Activated CD4-positive, alpha-beta T cell treated with anti-CD3 and anti-CD28 coated beads, Interleukin-2, amount 10 ng/mL, durations not matched to agents 24 days and 14 days (primary cell): Measurements from ENCODE around the gene MMP23B. TPM values are rescaled to one million over a fixed set of nuclear protein-coding genes. Genes with fewer than 3 reads are reported as not detected.
"Not testable (repeated sequence)": the region's sequence is repeated elsewhere in the genome, so short reads cannot be mapped to it uniquely, and the experiment has no call there.

Experiments
- DNase-seq: peaks from one replicate; pipeline ENCODE4 v3.0.0; 2022
- H3K27ac Mint-ChIP-seq: one replicate; pipeline ENCODE4 v1.8.0; 2022; ENCODE audit warnings: mild to moderate bottlenecking, mixed read lengths
- H3K27me3 Mint-ChIP-seq: one replicate; pipeline ENCODE4 v1.8.0; 2022; ENCODE audit warnings: mixed read lengths
- H3K36me3 Mint-ChIP-seq: one replicate; pipeline ENCODE4 v1.8.0; 2022; ENCODE audit warnings: low read depth, mild to moderate bottlenecking, mixed read lengths
- H3K4me1 Mint-ChIP-seq: one replicate; pipeline ENCODE4 v1.8.0; 2021; ENCODE audit warnings: mixed read lengths
- H3K4me3 Mint-ChIP-seq: one replicate; pipeline ENCODE4 v1.8.0; 2022; ENCODE audit warnings: mild to moderate bottlenecking, moderate library complexity, mixed read lengths
- H3K9me3 Mint-ChIP-seq: one replicate; pipeline ENCODE4 v1.8.0; 2021; ENCODE audit warnings: mixed read lengths
- intact Hi-C: fragments of 100-400 bp; cut with micrococcal nuclease; formaldehyde crosslinking; loops from one replicate; pipeline ENCODE4 v1.15.1; 2023
- total RNA-seq: library from RNA; stranded (reverse); gene quantifications from 2 replicates; pipeline ENCODE4 v1.2.3, GENCODE V29; 2022

Gene MMP23B
- total RNA-seq, 1 donor from 2014 or later, result 1.5 TPM

DNA sequence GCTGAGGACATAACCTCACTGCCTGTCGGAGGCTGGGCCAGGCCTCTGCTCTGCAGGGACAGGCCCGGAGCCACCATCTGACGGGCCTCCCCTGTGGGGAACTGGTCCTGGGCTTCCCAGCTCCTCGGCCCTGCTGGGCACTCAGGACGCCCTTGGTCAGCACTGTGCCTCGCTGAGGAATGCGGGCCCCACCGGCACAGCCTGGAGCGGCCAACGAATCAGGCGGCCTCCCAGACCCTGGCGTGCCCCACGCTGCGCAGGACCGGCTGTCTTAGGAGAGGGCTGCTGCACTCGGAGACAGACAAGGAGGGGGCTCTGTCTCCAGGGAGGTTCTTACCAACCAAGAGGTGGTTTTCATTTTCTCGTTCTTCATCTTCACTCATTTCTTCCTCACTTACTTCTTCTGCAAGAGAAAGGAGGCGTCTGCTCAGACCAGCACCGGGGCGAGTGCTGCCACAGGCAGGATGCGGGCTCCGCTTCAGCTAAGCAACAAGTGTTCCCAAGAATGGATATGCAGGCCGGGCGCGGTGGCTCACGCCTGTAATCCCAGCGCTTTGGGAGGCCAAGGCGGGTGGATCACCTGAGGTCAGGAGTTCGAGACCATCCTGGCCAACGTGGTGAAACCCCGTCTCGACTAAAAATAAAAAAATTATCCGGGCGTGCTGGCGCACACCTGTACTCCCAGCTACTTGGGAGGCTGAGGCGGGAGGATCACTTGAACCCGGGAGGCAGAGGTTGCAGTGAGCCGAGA is 8.9 kb downstream of the MMP23B start:
- intact Hi-C loops, H3K9me3 Mint-ChIP-seq, H3K4me3 Mint-ChIP-seq, DNase-seq, H3K27me3 Mint-ChIP-seq, H3K4me1 Mint-ChIP-seq, H3K27ac Mint-ChIP-seq: not testable (repeated sequence)
- peaks cover 13% of the 10 kb centered on the region for H3K36me3 Mint-ChIP-seq

DNA sequence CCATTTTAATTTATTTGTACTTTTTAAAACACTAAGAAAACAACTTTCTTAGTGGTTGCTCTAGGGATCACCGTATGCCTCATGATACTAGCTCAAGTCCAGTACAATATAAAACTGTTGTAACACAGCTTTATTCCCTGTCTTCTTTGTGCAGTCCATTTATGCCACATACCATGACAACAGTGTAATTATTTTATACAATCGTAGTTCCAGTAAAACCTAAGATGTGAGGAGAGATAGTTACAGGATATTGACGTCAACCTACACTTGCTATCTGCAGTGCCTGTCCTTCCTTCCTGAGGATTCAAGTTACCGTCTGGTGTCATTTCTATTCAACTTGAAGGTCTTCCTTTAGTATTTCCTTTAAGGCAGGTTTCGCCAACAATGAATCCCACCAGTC is 14.4 kb downstream of the MMP23B start:
- H3K4me3 Mint-ChIP-seq, intact Hi-C loops, H3K27ac Mint-ChIP-seq, DNase-seq, H3K4me1 Mint-ChIP-seq, H3K9me3 Mint-ChIP-seq, H3K27me3 Mint-ChIP-seq: not testable (repeated sequence)
- H3K36me3 Mint-ChIP-seq, result peaks cover 40% of the 10 kb centered on the region

DNA sequence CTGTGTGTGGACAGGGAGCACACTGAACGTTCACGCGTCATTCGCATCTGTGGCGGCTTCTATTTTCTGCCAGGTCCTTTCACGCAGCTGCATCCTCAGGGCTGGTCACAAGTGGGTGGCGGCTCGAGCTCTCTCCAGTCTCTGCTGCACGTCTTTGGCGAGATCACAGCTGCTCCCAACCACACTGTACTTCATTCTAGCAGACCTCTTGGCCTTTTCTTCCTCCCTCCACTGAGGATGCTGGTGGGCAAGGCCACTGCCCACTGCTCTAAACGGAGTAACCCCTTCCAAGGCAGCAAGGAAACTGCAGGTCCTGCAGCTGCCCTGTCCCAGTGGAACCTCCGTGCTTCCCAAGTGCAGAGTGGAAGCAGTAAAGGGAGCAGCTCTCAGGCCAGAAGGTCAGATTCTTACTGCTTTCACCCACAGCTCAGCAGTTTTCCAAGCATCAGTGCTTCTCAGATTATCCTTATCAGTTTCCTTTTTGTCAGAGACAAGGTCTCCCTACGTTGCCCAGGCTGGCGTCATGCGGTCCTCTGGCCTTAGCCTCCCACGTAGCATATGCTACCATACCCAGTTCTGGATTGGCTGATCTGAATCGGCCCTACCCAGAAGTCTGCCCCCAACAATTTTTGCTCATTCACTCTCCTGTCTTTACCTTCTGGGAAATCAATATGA is 15.7 kb downstream of the MMP23B start:
- H3K4me1 Mint-ChIP-seq, H3K27me3 Mint-ChIP-seq, H3K4me3 Mint-ChIP-seq, H3K9me3 Mint-ChIP-seq, intact Hi-C loops, H3K27ac Mint-ChIP-seq, DNase-seq: not testable (repeated sequence)
- peaks cover 54% of the 10 kb centered on the region for H3K36me3 Mint-ChIP-seq

DNA sequence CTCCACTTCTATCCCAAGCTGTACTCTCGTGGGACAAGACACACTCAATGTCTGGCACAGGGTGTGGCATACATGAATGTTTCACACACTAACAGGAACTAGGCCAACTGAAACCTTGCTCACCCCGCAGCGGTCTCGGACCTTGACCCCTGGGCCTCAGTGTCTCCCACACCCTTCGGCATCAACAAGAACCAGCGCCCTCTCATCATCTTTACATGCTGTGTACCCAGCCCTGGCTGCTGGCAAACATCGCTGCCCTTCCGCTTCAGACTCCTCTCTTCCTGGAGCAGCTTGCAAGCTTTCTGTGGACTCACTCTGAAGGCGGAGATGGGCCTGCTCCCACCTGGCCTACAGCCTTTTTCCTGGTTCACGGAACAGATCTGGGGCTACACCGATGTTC is 16.3 kb downstream of the MMP23B start:
- H3K9me3 Mint-ChIP-seq, H3K27ac Mint-ChIP-seq, H3K27me3 Mint-ChIP-seq, intact Hi-C loops, H3K4me3 Mint-ChIP-seq, DNase-seq, H3K4me1 Mint-ChIP-seq: not testable (repeated sequence)
- H3K36me3 Mint-ChIP-seq, result peaks cover 55% of the 10 kb centered on the region

DNA sequence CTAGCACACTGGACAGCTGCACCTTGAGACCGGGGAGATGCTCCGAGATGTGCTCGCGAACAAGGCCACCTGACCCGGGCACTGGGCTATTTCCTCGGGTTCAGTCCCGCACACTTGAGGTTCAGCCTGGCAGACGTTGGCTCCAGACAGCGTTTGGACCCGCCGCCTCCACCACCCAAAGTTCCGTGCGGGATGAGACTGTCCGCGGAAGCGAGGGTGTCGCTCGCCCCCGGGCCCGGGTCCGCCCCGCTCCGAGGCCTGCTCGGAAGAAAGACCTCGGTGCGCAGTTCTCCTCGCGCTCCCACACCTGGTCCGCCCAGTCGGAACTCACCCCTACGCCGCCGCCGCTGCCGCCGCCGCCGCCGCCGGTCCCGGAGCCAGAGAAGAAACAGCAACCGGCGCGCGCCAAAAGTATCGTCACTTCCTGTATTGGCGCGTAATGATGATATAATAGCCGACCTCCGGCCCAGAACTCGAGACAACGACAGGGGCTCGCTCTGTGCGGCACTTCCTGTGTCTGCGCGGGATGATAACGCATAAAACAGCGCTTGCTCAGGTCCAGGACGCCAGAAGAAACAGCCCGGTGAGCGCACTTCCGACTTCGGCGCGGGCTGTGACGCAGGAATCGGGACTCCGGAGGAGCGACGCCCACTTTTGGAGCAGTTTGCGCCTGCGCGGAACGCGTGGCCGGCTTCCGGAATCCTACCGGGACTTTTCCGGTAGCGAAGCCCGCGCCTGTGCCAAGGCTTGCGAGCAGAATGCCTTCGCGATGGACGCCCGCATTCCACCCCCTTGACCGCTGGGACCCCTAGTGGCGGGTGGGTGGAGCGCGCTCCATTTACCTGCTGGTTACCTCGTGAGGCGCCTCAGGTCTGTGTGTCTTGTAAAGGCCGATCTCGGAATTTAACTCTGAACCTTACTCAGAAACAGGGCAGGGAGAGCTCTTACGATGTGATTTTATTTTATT is 26.9 kb downstream of the MMP23B start, which contains the start of gene CDK11B:
Gene CDK11B (minus strand): TSS at position 422 of the 967 bp plus-strand sequence. CDS start 1,519 bp downstream, outside the sequence.
- peak; percentile 98 for DNase-seq
- H3K4me3 Mint-ChIP-seq, result peak within 1 kb of the TSS; percentile 93
- intact Hi-C loops, result loop anchor here (2.0 kb wide), 2 partner anchors 28 to 44 kb away; partner anchors contain the start of gene MIB2
- peaks cover 18% of the 10 kb centered on the region for H3K36me3 Mint-ChIP-seq
- not testable (repeated sequence) for H3K9me3 Mint-ChIP-seq, H3K4me1 Mint-ChIP-seq, H3K27me3 Mint-ChIP-seq
- peak within 1 kb of the TSS; percentile 100 for H3K27ac Mint-ChIP-seq

DNA sequence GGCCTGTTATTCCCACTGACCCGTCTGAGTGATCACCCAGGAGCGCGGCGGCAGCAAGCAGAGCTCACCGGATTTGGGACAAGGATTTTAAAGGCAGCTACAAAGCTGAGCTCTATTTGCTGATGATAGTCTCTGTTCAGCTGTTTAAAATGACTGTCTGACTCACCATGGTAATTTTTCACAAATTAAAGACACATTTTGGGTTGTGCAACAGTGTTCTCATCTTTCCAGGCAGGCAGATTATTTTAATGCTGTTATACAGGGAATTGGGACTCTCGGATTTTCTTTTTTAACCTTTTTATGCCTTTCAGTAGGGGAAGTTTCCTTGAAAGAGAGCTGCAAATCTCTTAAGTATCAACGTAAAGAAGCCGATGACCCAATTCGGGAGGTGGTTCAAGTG is 30.4 kb downstream of the MMP23B start:
- H3K27ac Mint-ChIP-seq, intact Hi-C loops, H3K4me3 Mint-ChIP-seq, H3K9me3 Mint-ChIP-seq, DNase-seq, H3K4me1 Mint-ChIP-seq, H3K27me3 Mint-ChIP-seq: not testable (repeated sequence)
- H3K36me3 Mint-ChIP-seq, result peaks cover 11% of the 10 kb centered on the region

DNA sequence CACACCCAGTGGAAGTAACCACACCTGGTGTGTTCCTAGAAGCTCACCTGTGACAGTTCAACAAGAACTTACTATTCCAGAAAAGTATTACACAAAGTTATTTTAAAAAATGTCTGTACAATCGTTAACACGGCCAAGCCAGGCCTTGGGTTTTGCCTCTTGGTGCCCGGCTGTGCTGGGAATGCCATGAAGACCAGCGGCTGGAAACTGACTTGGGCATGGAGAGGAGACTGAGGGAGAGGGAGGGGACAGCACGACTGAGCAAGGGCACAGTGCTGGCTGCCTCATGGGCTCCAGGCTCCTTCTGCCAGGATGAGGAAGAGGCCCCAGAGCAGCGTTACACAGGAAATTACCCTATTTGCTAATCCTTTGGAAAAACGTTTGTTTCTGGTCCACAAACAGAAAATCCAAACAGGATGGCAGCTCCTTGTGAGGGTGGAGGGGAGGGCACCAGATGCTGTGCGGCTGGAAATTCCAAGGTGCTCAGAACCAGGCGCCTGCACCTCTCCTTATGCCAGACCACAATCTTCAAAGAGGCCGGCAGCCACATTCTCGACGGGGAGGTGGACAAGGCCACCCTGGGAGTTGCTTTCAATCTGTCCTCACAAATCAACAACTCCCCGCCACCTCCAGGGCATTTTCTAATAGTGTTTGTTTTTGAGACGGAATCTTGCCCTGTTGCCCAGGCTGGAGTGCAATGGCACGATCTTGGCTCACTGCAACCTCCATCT is 31.0 kb downstream of the MMP23B start:
- H3K27ac Mint-ChIP-seq, H3K4me1 Mint-ChIP-seq, DNase-seq, H3K4me3 Mint-ChIP-seq, intact Hi-C loops, H3K9me3 Mint-ChIP-seq, H3K27me3 Mint-ChIP-seq: not testable (repeated sequence)
- peaks cover 13% of the 10 kb centered on the region for H3K36me3 Mint-ChIP-seq

GRCh38 chr1:1664318-1664717 is 32.3 kb downstream of the MMP23B start:
- H3K27ac Mint-ChIP-seq, intact Hi-C loops: not testable (repeated sequence)
- H3K36me3 Mint-ChIP-seq, result peaks cover 12% of the 10 kb centered on the region

GRCh38 chr1:1664941-1665814 is 33.2 kb downstream of the MMP23B start:
- DNase-seq, result no peak
- H3K4me3 Mint-ChIP-seq, result no peak overlapping the region
- peaks cover 14% of the 10 kb centered on the region for H3K36me3 Mint-ChIP-seq
- intact Hi-C loops, result no loop called here
- no peaks in the 10 kb centered on the region for H3K27me3 Mint-ChIP-seq
- H3K9me3 Mint-ChIP-seq, result no peaks in the 10 kb centered on the region
- no peak overlapping the region for H3K27ac Mint-ChIP-seq
- peaks cover 3% of the 10 kb centered on the region for H3K4me1 Mint-ChIP-seq

More at GRCh38 chr1:1664318-1664717, 32.3 kb downstream of the MMP23B start:
- H3K4me3 Mint-ChIP-seq, H3K27me3 Mint-ChIP-seq, H3K9me3 Mint-ChIP-seq, DNase-seq, H3K4me1 Mint-ChIP-seq: not testable (repeated sequence)

DNA sequence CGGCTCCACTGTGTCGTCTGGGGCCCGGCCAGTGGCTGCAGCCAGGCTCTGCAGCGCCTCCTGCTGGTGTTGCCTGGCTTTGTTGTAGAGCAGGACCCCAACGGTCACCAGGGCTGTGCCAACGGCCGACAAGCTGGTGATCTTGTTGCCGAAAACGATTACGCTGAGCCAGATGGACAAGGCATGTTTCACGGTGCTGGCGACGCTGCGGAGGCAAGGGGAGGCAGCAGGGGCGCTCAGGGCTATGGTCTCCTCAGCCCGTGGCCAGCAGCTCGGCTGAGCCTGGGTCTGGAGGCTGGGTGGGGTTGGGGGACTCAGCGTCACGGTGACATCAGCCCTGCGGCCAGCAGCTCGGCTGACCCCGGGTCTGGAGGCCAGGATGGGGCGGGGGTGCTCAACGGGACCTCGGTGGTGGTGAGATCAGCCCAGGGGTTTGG is 33.9 kb downstream of the MMP23B start:
- peak; percentile 78 for DNase-seq
- H3K9me3 Mint-ChIP-seq, result no peaks in the 10 kb centered on the region
- intact Hi-C loops, result no loop called here
- peaks cover 16% of the 10 kb centered on the region for H3K36me3 Mint-ChIP-seq
- no peak overlapping the region for H3K4me3 Mint-ChIP-seq
- peaks cover 3% of the 10 kb centered on the region for H3K4me1 Mint-ChIP-seq
- H3K27me3 Mint-ChIP-seq, result no peaks in the 10 kb centered on the region
- no peak overlapping the region for H3K27ac Mint-ChIP-seq

DNA sequence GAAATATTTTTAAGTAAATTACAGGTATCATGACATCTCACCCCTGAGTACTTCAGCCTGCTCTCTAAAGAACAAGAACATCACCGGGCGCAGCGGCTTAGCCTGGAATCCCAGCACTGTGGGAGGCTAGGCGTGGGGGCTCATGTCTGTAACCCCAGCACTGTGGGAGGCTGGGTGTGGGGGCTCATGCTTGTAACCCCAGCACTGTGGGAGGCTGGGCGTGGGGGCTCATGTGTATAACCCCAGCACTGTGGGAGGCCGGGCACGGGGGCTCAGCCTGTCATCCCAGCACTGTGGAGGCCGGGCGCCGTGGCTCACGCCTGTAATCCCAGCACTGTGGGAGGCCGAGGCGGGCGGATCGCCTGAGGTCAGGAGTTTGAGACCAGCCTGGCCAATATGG is 34.6 kb downstream of the MMP23B start:
- intact Hi-C loops, result no loop called here
- no peaks in the 10 kb centered on the region for H3K27me3 Mint-ChIP-seq
- H3K36me3 Mint-ChIP-seq, result peaks cover 21% of the 10 kb centered on the region
- no peak for DNase-seq
- H3K27ac Mint-ChIP-seq, result no peak overlapping the region
- no peaks in the 10 kb centered on the region for H3K9me3 Mint-ChIP-seq
- H3K4me3 Mint-ChIP-seq, result no peak overlapping the region
- H3K4me1 Mint-ChIP-seq, result peaks cover 3% of the 10 kb centered on the region
